Measurements from ENCODE around the gene NT5C1B.
"Not testable (repeated sequence)": the region's sequence is repeated elsewhere in the genome, so short reads cannot be mapped to it uniquely, and the experiment has no call there.

The NT5C1B gene

GRCh38 chr2:18589354-18589753 is at the start of gene NT5C1B:
Gene NT5C1B (minus strand): TSS chr2:18589569. CDS start chr2:18589468, 101 bp downstream.
- TF ChIP-seq, protein P1, sequence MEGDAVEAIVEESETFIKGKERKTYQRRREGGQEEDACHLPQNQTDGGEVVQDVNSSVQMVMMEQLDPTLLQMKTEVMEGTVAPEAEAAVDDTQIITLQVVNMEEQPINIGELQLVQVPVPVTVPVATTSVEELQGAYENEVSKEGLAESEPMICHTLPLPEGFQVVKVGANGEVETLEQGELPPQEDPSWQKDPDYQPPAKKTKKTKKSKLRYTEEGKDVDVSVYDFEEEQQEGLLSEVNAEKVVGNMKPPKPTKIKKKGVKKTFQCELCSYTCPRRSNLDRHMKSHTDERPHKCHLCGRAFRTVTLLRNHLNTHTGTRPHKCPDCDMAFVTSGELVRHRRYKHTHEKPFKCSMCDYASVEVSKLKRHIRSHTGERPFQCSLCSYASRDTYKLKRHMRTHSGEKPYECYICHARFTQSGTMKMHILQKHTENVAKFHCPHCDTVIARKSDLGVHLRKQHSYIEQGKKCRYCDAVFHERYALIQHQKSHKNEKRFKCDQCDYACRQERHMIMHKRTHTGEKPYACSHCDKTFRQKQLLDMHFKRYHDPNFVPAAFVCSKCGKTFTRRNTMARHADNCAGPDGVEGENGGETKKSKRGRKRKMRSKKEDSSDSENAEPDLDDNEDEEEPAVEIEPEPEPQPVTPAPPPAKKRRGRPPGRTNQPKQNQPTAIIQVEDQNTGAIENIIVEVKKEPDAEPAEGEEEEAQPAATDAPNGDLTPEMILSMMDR (IDR thresholded peaks at IDR 0.05; ENCODE audit: insufficient read depth, low read length, poor library complexity, severe bottlenecking), result no peak
- TF ChIP-seq EZH2phosphoT487 (conservative IDR thresholded peaks at IDR 0.05; ENCODE audit: low read length), result no peak
- H3K79me2 ChIP-seq (ENCODE audit: insufficient read depth, low read length), result no peaks in the 10 kb centered on the region
- no peaks in the 10 kb centered on the region for H3K36me3 ChIP-seq (ENCODE audit: low read length)
- no peak within 1 kb of the TSS for H2AFZ ChIP-seq (ENCODE audit: low read depth, low read length, severe bottlenecking)
- H3K9me2 ChIP-seq (replicated peaks; ENCODE audit: insufficient read depth, low read length), result no peaks in the 10 kb centered on the region; the same call in 1 of the 2 replicates
- no peak within 1 kb of the TSS for H3K9ac ChIP-seq (ENCODE audit: low read length)
- H3K4me3 ChIP-seq (ENCODE audit: insufficient read depth, low read length, poor library complexity, severe bottlenecking), result no peak within 1 kb of the TSS
- H3K27ac ChIP-seq (ENCODE audit: low read depth, low read length), result no peak within 1 kb of the TSS
- no peaks in the 10 kb centered on the region for H3K27me3 ChIP-seq (ENCODE audit: low read length)
- H3K9me3 ChIP-seq (ENCODE audit: insufficient read depth, low read length), result no peaks in the 10 kb centered on the region
- H4K20me1 ChIP-seq (ENCODE audit: low read depth, low read length), result no peaks in the 10 kb centered on the region
- H3K4me2 ChIP-seq (ENCODE audit: low read depth, low read length, poor library complexity, severe bottlenecking), result no peak within 1 kb of the TSS
- H3F3A ChIP-seq (ENCODE audit: insufficient read depth), result no peaks in the 10 kb centered on the region

GRCh38 chr2:18637196-18637595 is 47.8 kb upstream of the NT5C1B start:
- H3K9ac ChIP-seq (ENCODE audit: low read length), result no peak overlapping the region
- H2AFZ ChIP-seq (ENCODE audit: low read depth, low read length, severe bottlenecking), result no peak overlapping the region
- no peak overlapping the region for H3K27ac ChIP-seq (ENCODE audit: low read depth, low read length)
- no peaks in the 10 kb centered on the region for H3K36me3 ChIP-seq (ENCODE audit: low read length)
- no peaks in the 10 kb centered on the region for H3K9me2 ChIP-seq (replicated peaks; ENCODE audit: insufficient read depth, low read length)
- H3K4me2 ChIP-seq (ENCODE audit: low read depth, low read length, poor library complexity, severe bottlenecking), result no peak overlapping the region
- no peaks in the 10 kb centered on the region for H4K20me1 ChIP-seq (ENCODE audit: low read depth, low read length)
- H3K27me3 ChIP-seq (ENCODE audit: low read length), result no peaks in the 10 kb centered on the region
- no peak overlapping the region for H3K4me3 ChIP-seq (ENCODE audit: insufficient read depth, low read length, poor library complexity, severe bottlenecking)
- H3K9me3 ChIP-seq (ENCODE audit: insufficient read depth, low read length), result peaks cover 7% of the 10 kb centered on the region; the same call in 1 of the 2 replicates
- no peaks in the 10 kb centered on the region for H3F3A ChIP-seq (ENCODE audit: insufficient read depth)
- no peak for TF ChIP-seq EZH2phosphoT487 (conservative IDR thresholded peaks at IDR 0.05; ENCODE audit: low read length)
- TF ChIP-seq, protein P1 (IDR thresholded peaks at IDR 0.05; ENCODE audit: insufficient read depth, low read length, poor library complexity, severe bottlenecking), result no peak
- no peaks in the 10 kb centered on the region for H3K79me2 ChIP-seq (ENCODE audit: insufficient read depth, low read length)

GRCh38 chr2:18632699-18633098 is 43.3 kb upstream of the NT5C1B start:
- not testable (repeated sequence) for H3K4me3 ChIP-seq (ENCODE audit: insufficient read depth, low read length, poor library complexity, severe bottlenecking); H4K20me1 ChIP-seq (ENCODE audit: low read depth, low read length); H3K9ac ChIP-seq (ENCODE audit: low read length); H3F3A ChIP-seq (ENCODE audit: insufficient read depth); H2AFZ ChIP-seq (ENCODE audit: low read depth, low read length, severe bottlenecking); H3K4me2 ChIP-seq (ENCODE audit: low read depth, low read length, poor library complexity, severe bottlenecking); H3K27me3 ChIP-seq (ENCODE audit: low read length); H3K79me2 ChIP-seq (ENCODE audit: insufficient read depth, low read length); H3K9me3 ChIP-seq (ENCODE audit: insufficient read depth, low read length); H3K27ac ChIP-seq (ENCODE audit: low read depth, low read length); H3K36me3 ChIP-seq (ENCODE audit: low read length); H3K9me2 ChIP-seq (replicated peaks; ENCODE audit: insufficient read depth, low read length)

DNA sequence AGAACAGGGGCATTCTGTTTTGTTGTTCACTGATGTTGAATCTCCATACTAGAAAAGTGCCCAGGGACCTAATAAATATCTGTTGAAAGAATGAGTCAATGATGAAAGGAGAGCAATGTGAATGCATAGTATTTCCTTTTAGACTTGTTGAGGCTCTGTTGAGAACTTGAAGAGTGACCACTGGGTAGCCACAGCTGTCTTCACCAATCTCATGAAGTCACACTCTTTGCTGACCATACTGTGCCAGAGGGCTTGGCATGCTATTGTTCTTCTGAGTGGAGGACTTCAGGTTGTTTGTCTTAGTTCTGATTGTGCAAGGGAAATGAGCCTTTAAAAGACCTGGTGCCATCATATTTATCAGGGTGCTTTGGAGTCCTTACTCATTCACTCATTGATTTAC is 41.6 kb upstream of the NT5C1B start:
- Histone ChIP-seq H3K4me2 (ENCODE audit: low read depth, low read length, poor library complexity, severe bottlenecking) (no peak overlapping the region), H3K36me3 (ENCODE audit: low read length) (no peaks in the 10 kb centered on the region), H2AFZ (ENCODE audit: low read depth, low read length, severe bottlenecking) (no peak overlapping the region), H4K20me1 (ENCODE audit: low read depth, low read length) (no peaks in the 10 kb centered on the region), H3K9me2 (replicated peaks; ENCODE audit: insufficient read depth, low read length) (no peaks in the 10 kb centered on the region), H3K79me2 (ENCODE audit: insufficient read depth, low read length) (no peaks in the 10 kb centered on the region), H3K9ac (ENCODE audit: low read length) (no peak overlapping the region), H3K27ac (ENCODE audit: low read depth, low read length) (no peak overlapping the region), H3K4me3 (ENCODE audit: insufficient read depth, low read length, poor library complexity, severe bottlenecking) (no peak overlapping the region), H3F3A (ENCODE audit: insufficient read depth) (no peaks in the 10 kb centered on the region), H3K9me3 (ENCODE audit: insufficient read depth, low read length) (peaks cover 7% of the 10 kb centered on the region; the same call in 1 of the 2 replicates), H3K27me3 (ENCODE audit: low read length) (no peaks in the 10 kb centered on the region)
- no peak for TF ChIP-seq EZH2phosphoT487 (conservative IDR thresholded peaks at IDR 0.05; ENCODE audit: low read length)
- TF ChIP-seq, protein P1 (IDR thresholded peaks at IDR 0.05; ENCODE audit: insufficient read depth, low read length, poor library complexity, severe bottlenecking), result no peak

Measured in SU-DHL-6 (cell line).